Type B pancreatic cell (in vitro differentiated cells): ENCODE data around the gene IGHMBP2. TPM values are rescaled to one million over a fixed set of nuclear protein-coding genes. Genes with fewer than 3 reads are reported as not detected.
"Not testable (repeated sequence)": the region's sequence is repeated elsewhere in the genome, so short reads cannot be mapped to it uniquely, and the experiment has no call there.

ENCODE experiments used
- DNase-seq: peaks from one replicate; pipeline ENCODE4 v3.0.0; 2021; ENCODE audit warnings: mixed read lengths; ENCODE audit not compliant: unreplicated experiment; ENCODE audit errors: extremely low spot score
- H3K27ac Mint-ChIP-seq: 2 replicates; pipeline ENCODE4 v1.8.0; 2021; ENCODE audit warnings: mild to moderate bottlenecking, mixed read lengths
- H3K27me3 Mint-ChIP-seq: 2 replicates; pipeline ENCODE4 v1.8.0; 2021; ENCODE audit warnings: mixed read lengths
- H3K36me3 Mint-ChIP-seq: 2 replicates; pipeline ENCODE4 v1.8.0; 2021; ENCODE audit warnings: mixed read lengths
- H3K4me1 Mint-ChIP-seq: one replicate; pipeline ENCODE4 v1.8.0; 2021; ENCODE audit warnings: mixed read lengths; ENCODE audit not compliant: unreplicated experiment
- H3K4me3 Mint-ChIP-seq: 2 replicates; pipeline ENCODE4 v1.8.0; 2021; ENCODE audit warnings: mild to moderate bottlenecking, mixed read lengths
- H3K9me3 Mint-ChIP-seq: 2 replicates; pipeline ENCODE4 v1.8.0; 2021; ENCODE audit warnings: mixed read lengths
- total RNA-seq: library from RNA; stranded (reverse); gene quantifications from 2 replicates; pipeline ENCODE4 v1.2.1, GENCODE V29; 2021; ENCODE audit warnings: low replicate concordance
- TF ChIP-seq, protein P1 (sequence below): fragments of 200-600 bp; sonication (generic); conservative IDR thresholded peaks from 2 replicates; pipeline ENCODE4 v1.5.0; 2021; ENCODE audit warnings: antibody characterized with exemption, mild to moderate bottlenecking

The IGHMBP2 gene
- total RNA-seq, 1 donor from 2014 or later, result 28.8 TPM

DNA sequence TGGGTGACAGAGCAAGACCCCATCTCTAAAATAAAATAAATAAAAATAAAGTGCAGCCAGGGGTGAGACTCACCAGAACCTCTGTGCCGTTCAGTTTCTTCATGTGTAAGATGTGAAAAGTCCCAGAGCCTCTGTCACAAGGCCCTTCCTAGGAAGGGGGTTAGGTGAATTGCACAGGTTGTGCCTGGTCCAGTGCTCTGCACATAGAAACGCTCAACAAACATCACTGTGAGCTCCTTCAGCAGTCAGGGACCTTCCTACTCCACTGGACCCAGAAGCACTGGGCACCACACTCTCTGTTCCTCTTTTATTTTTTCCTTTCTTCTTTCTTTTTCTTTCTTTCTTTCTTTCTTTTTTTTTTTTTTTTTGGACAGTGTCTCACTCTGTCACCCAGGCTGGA lies 22.4 kb upstream of the IGHMBP2 start:
- Mint-ChIP-seq H3K27me3 (no peaks in the 10 kb centered on the region), H3K9me3 (no peaks in the 10 kb centered on the region), H3K36me3 (peaks cover 3% of the 10 kb centered on the region), H3K4me1 (no peaks in the 10 kb centered on the region), H3K4me3 (no peak overlapping the region), H3K27ac (no peak overlapping the region)
- no peak for DNase-seq
- TF ChIP-seq, protein P1, sequence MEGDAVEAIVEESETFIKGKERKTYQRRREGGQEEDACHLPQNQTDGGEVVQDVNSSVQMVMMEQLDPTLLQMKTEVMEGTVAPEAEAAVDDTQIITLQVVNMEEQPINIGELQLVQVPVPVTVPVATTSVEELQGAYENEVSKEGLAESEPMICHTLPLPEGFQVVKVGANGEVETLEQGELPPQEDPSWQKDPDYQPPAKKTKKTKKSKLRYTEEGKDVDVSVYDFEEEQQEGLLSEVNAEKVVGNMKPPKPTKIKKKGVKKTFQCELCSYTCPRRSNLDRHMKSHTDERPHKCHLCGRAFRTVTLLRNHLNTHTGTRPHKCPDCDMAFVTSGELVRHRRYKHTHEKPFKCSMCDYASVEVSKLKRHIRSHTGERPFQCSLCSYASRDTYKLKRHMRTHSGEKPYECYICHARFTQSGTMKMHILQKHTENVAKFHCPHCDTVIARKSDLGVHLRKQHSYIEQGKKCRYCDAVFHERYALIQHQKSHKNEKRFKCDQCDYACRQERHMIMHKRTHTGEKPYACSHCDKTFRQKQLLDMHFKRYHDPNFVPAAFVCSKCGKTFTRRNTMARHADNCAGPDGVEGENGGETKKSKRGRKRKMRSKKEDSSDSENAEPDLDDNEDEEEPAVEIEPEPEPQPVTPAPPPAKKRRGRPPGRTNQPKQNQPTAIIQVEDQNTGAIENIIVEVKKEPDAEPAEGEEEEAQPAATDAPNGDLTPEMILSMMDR, result no peak

DNA sequence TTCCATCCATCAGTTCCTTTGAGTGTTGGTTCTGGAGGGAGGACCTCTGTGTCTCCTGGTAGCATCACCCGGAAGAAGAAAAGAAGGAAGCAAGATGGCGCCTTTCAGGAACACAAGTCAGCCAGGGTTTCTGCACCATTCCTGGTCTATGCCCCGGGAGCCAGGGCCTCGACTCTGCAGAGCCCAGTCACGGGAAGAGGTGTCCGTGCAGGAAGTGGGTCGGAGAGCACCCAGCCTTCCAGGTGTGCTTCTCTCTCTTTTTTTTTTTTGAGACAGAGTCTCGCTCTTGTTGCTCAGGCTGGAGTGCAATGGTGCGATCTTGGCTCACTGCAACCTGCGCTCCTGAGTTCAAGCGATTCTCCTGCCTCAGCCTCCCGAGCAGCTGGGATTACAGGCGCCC lies 21.3 kb upstream of the IGHMBP2 start:
- Mint-ChIP-seq H3K27me3 (no peaks in the 10 kb centered on the region), H3K27ac (no peak overlapping the region), H3K4me3 (no peak overlapping the region), H3K9me3 (no peaks in the 10 kb centered on the region), H3K4me1 (no peaks in the 10 kb centered on the region), H3K36me3 (peaks cover 3% of the 10 kb centered on the region)
- no peak for DNase-seq
- TF ChIP-seq, protein P1, result no peak

DNA sequence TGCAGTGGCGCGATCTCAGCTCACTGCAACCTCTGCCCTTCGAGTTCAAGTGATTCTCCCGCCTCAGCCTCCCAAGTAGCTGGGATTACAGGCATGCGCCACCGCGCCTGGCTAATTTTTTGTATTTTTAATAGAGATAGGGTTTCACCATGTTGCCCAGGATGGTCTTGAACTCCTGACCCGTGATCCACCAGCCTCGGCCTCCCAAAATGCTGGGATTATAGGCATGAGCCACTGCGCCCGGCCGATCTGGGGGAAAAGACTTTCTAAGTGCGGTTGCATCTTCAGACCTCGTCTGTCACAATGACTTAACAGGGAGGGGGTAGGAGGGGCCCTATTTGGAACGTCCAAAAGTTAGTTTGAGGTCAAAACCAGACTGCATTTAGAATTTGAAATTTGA lies 18.9 kb upstream of the IGHMBP2 start:
- not testable (repeated sequence) for H3K27ac Mint-ChIP-seq, H3K4me3 Mint-ChIP-seq, H3K27me3 Mint-ChIP-seq, DNase-seq, H3K9me3 Mint-ChIP-seq, H3K36me3 Mint-ChIP-seq, H3K4me1 Mint-ChIP-seq

DNA sequence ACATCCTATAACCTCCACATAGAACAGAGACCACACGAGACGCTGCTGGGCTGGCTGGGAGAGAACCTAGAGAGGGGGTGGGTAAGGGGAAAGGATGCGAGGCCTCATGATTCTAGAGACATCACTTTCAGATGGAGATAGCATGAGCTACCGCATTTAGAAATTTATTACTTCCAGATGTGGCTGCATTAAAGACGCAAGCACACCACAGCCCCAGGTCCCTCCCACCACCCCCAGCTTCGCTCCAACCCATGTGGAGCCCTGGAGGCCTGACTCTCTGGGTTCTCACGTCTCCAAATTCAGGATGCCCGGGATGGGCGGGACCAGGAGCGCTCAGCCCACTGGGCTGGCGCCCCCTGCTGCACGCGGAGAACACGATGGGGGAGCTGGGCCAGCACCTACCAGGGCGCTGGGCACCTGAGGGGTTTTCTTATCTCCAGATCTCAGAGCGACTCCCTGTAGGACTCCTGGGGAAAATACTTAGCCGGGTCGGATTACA lies 13.7 kb upstream of the IGHMBP2 start:
- TF ChIP-seq, protein P1, result peak; percentile 64
- H3K4me3 Mint-ChIP-seq, result no peak overlapping the region
- no peak overlapping the region for H3K27ac Mint-ChIP-seq
- H3K9me3 Mint-ChIP-seq, result no peaks in the 10 kb centered on the region
- no peaks in the 10 kb centered on the region for H3K27me3 Mint-ChIP-seq
- peaks cover 9% of the 10 kb centered on the region for H3K36me3 Mint-ChIP-seq
- H3K4me1 Mint-ChIP-seq, result peaks cover 6% of the 10 kb centered on the region
- no peak for DNase-seq

DNA sequence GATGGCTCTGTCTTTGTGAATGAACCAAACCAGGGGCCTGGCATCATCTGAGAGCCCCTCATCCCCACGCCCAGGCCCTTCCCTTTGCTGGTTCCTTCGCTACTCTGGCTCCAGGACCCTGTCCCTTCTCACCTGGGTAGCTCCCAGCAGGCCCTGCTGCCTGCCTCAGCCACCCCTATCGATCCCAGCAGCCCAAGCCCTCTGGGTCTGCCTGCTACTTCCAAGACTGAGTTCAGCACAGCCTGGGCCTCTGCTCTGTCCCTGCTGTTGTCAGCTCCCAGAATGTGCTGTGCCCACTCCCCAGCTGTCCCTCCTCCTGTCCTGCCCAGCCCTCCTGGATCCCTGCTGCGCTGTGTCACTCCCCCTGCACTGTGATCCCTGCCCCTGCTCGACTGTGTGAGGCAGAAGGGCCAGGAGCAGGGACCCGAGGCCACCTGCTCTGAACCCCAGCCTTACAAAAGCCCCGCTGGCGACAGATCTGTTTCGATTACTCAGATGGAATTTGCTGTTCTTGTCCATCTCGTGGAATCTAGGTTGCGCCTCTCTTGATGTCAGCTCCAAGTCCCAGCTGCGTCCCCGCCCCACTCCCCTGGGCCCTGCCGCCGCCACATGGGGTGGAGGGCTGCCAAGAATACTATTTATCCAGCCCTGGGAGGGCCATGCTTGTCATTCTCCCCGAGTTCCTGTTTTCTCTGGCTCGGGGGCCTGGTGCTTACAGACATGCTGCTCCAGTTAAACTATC lies 13.0 kb upstream of the IGHMBP2 start:
- no peak for DNase-seq
- Mint-ChIP-seq H3K4me3 (peak overlapping the region; percentile 49), H3K9me3 (no peaks in the 10 kb centered on the region), H3K27me3 (no peaks in the 10 kb centered on the region), H3K4me1 (peaks cover 6% of the 10 kb centered on the region), H3K27ac (peak overlapping the region; percentile 76), H3K36me3 (peaks cover 9% of the 10 kb centered on the region)
- TF ChIP-seq, protein P1, result no peak

DNA sequence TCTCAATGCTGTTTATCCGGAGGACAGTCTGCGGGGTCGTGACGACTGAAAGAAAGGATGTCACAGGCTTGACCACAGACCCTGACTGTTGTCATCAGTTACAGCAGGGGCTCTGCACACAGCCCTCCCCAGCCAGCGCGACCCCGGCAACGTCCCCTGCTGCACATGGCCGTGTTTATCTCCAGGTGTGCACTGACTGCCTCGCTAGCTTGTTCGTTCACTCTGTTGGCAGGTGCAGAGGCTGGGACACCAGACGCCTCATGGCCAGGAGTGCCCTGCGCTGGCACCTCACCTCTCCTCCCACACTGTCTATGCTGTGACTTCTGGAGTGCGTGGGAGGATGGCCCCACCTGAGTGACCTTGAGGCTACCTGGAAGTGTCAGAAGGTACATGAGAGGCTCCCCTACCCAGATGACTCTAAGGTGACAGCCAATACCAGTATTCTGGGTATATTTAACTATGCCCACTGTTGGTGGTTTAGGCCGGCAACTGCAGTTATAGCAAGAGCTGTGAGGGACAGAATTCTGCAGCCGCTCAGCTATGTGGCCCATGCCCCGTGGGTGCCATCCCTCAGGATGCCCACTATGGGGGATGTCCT lies 12.2 kb upstream of the IGHMBP2 start:
- TF ChIP-seq, protein P1, result no peak
- H3K4me3 Mint-ChIP-seq, result no peak overlapping the region
- peaks cover 9% of the 10 kb centered on the region for H3K36me3 Mint-ChIP-seq
- H3K4me1 Mint-ChIP-seq, result peaks cover 6% of the 10 kb centered on the region
- no peaks in the 10 kb centered on the region for H3K9me3 Mint-ChIP-seq
- no peak overlapping the region for H3K27ac Mint-ChIP-seq
- H3K27me3 Mint-ChIP-seq, result no peaks in the 10 kb centered on the region
- no peak for DNase-seq
